PFSK-1 (cell line): ENCODE results near the gene CTNND2.

Experiments
- FOXP2 ChIP-seq: optimal IDR thresholded peaks from 2 replicates; pipeline ENCODE3; 2011; ENCODE audit warnings: borderline replicate concordance, control low read depth, inconsistent platforms; ENCODE audit not compliant: insufficient read depth; ENCODE audit errors: extremely low read length, extremely low read depth
- POLR2AphosphoS5 ChIP-seq: IDR thresholded peaks from 2 replicates; pipeline ENCODE4 v1.6.1; 2012; ENCODE audit warnings: low read depth, mild to moderate bottlenecking, control low read depth, low read length, moderate library complexity
- SIN3A ChIP-seq: IDR thresholded peaks from 2 replicates; pipeline ENCODE4 v1.6.1; 2012; ENCODE audit warnings: mild to moderate bottlenecking, low read length, moderate library complexity, borderline replicate concordance; ENCODE audit not compliant: insufficient read depth
- TAF1 ChIP-seq: IDR thresholded peaks from 2 replicates; pipeline ENCODE4 v1.6.1; 2012; ENCODE audit warnings: low read length, control low read depth, borderline replicate concordance; ENCODE audit not compliant: insufficient read depth

- TF ChIP-seq SIN3A (no peak), POLR2AphosphoS5 (no peak), TAF1 (no peak), FOXP2 (no peak)
These were observed 630.9 kb downstream of the CTNND2 start for GRCh38 chr5:11273180-11273903.
